CD4-positive, alpha-beta memory T cell (primary cell): ENCODE measurements around the gene METTL26. TPM values are rescaled to one million over a fixed set of nuclear protein-coding genes. Genes with fewer than 3 reads are reported as not detected.

Experiments used
- CTCF ChIA-PET: fragments of 350-600 bp; sonication (Branson Sonifier 250); formaldehyde crosslinking; loops from one replicate; lab custom pipeline; 2021; ENCODE audit warnings: inconsistent platforms; ENCODE audit not compliant: partially characterized antibody; lab: Charles Lee
- POLR2A ChIA-PET: fragments of 350-600 bp; sonication (Branson Sonifier 250); formaldehyde crosslinking; loops from one replicate; lab custom pipeline; 2021; ENCODE audit not compliant: partially characterized antibody; lab: Charles Lee
- DNase-seq, 5 donors: peaks; one replicate each; pipeline versions ENCODE4 v3.0.0 to v3.0.0-alpha.2; 2020 to 2022; ENCODE audit warnings: mixed read lengths in 1 of 5
- H3K27ac ChIP-seq: one replicate; pipeline ENCODE4 v1.7.0; 2013; ENCODE audit warnings: low read depth, low read length
- H3K27me3 ChIP-seq: 2 replicates; pipeline ENCODE4 v1.7.0; 2013; ENCODE audit warnings: mild to moderate bottlenecking, low read length, moderate library complexity; ENCODE audit not compliant: insufficient read depth
- H3K36me3 ChIP-seq: 2 replicates; pipeline ENCODE4 v1.7.0; 2013; ENCODE audit warnings: mild to moderate bottlenecking, low read length, moderate library complexity; ENCODE audit not compliant: insufficient read depth
- H3K4me1 ChIP-seq: 2 replicates; pipeline ENCODE4 v1.7.0; 2013; ENCODE audit warnings: mild to moderate bottlenecking, low read length, moderate library complexity; ENCODE audit not compliant: insufficient read depth
- H3K4me3 ChIP-seq, 2 donors: one replicate each; pipeline ENCODE4 v1.7.0; 2013; ENCODE audit warnings: low read length in 2 of 2, mild to moderate bottlenecking in 1 of 2
- H3K9me3 ChIP-seq, 2 donors: one replicate each; pipeline ENCODE4 v1.7.0; 2013; ENCODE audit warnings: low read length in 2 of 2, control low read depth in 1 of 2; ENCODE audit not compliant: control insufficient read depth in 1 of 2
- H3K27ac Mint-ChIP-seq, 7 donors: one replicate each; pipeline ENCODE4 v1.8.0; 2020 to 2021; ENCODE audit warnings: mixed read lengths in 7 of 7, mild to moderate bottlenecking in 6 of 7, inconsistent platforms in 3 of 7, moderate library complexity in 3 of 7
- H3K27me3 Mint-ChIP-seq, 2 donors: one replicate each; pipeline ENCODE4 v1.8.0; 2020 to 2021; ENCODE audit warnings: mixed read lengths in 2 of 2
- H3K36me3 Mint-ChIP-seq, 2 donors: one replicate each; pipeline ENCODE4 v1.8.0; 2020 to 2021; ENCODE audit warnings: mixed read lengths in 2 of 2, inconsistent platforms in 1 of 2, mild to moderate bottlenecking in 1 of 2
- H3K4me1 Mint-ChIP-seq, 4 donors: one replicate each; pipeline ENCODE4 v1.8.0; 2020 to 2021; ENCODE audit warnings: mixed read lengths in 4 of 4, mild to moderate bottlenecking in 1 of 4
- H3K4me3 Mint-ChIP-seq, 8 donors: one replicate each; pipeline ENCODE4 v1.8.0; 2020 to 2021; ENCODE audit warnings: mixed read lengths in 8 of 8, mild to moderate bottlenecking in 7 of 8, moderate library complexity in 6 of 8, inconsistent platforms in 3 of 8
- H3K9me3 Mint-ChIP-seq, 8 donors: one replicate each; pipeline ENCODE4 v1.8.0; 2020 to 2021; ENCODE audit warnings: mixed read lengths in 8 of 8, mild to moderate bottlenecking in 5 of 8, inconsistent platforms in 3 of 8, moderate library complexity in 1 of 8
- intact Hi-C: fragments of 100-400 bp; cut with micrococcal nuclease; formaldehyde crosslinking; loops from one replicate; pipeline ENCODE4 v1.15.1; 2023
- polyA plus RNA-seq, 2 donors: library from polyadenylated mRNA; unstranded; fragments of 300-500 nt; fragmentation: Illumina TruSeq; gene quantifications; one replicate each; pipeline ENCODE4 v1.2.3, GENCODE V29; 2021
- total RNA-seq, 2 experiments: library from RNA; stranded (reverse); gene quantifications; one replicate each; pipeline ENCODE4 v1.2.3, GENCODE V29; 2021

The METTL26 gene
- total and polyA plus RNA-seq, 4 experiments from 2014 or later, result 68.4 to 106 (median 82.1) TPM

DNA sequence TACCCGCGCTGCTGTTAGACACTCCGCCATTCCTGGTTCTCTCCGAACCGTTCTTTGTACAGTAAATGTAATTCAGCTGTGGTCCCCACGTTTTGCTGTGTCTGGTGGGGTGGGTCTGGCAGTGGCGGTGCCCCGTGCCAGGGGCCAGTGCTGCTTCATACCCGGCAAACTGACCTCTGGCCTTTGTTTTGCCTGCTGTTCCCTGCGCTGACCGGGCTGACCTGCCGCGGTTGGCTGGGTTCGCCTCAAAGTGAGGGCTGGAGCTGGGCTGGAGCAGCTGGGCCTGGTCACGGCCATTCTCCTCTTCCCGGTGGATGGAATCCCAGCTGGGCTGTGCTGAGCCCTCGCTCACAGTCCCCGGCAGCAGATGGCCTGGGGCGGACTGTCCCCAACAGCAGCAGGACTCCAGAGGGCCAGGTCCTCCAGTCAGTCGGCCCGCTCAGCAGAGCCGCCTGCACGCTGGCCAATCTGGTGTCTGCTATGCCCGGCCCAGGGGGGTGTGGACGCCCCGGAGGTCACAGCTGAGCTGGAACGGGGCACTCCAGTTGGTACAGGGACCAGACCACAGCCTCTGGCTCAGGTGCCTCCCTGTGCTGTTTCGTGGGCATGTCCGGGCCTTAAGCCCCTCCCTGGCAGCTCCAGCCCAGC, 6.8 kb downstream of the METTL26 start:
- no peak overlapping the region for H3K4me3 Mint-ChIP-seq
- H3K27me3 Mint-ChIP-seq, result no peaks in the 10 kb centered on the region
- DNase-seq, result peak in 1 of 5 donors; percentile 14
- Histone ChIP-seq H3K4me1 (peaks cover 5% of the 10 kb centered on the region), H3K27me3 (no peaks in the 10 kb centered on the region), H3K36me3 (no peaks in the 10 kb centered on the region), H3K27ac (no peak overlapping the region), H3K9me3 (no peaks in the 10 kb centered on the region), H3K4me3 (no peak overlapping the region)
- H3K9me3 Mint-ChIP-seq, result no peaks in the 10 kb centered on the region
- H3K27ac Mint-ChIP-seq, result no peak overlapping the region
- intact Hi-C loops, result no loop called here
- H3K36me3 Mint-ChIP-seq, result peaks cover 0 to 7% of the 10 kb centered on the region in 2 donors
- no peaks in the 10 kb centered on the region for H3K4me1 Mint-ChIP-seq
- CTCF ChIA-PET, result no interaction called here
- POLR2A ChIA-PET, result interaction anchor here (1.0 kb wide), 1 partner anchor 9 kb away, joined by 3 read pairs; no protein-coding TSS in a partner anchor

DNA sequence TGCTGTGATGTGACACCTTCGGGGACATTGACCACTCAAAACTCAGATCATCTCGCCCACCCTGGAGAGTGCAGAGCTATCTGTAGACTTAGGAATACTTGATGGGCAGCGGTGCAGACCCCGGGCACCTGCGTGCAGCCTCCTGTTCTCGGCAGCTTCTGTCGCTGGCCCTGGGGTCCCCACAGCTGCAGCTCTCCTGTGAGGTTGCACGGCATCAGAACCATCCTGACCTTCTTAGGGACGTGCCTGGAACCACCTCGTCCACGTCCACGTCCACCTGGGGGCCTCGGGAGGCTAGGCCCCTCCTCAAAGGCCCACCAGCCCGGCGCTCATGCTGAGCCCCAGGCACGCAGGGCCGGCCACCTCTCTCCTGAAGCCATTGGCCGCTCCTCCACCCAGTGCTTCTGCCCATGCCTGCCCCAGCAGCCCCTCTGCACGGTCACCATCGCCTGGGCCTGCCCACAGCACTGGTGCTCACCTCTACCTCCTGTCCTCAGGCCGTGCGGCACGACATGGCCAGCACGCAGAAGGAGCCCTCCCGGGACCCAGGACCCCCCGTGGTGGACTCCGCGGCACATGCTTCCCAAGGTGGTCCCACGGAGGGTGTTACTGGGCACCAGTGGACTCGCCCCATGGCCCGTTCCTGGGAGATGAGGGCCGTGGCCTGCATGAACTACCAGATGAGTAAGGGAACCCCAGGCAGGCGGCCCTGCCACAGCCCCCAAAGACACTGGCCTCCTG, 7.6 kb downstream of the METTL26 start:
- no peak overlapping the region for H3K27ac Mint-ChIP-seq
- H3K9me3 Mint-ChIP-seq, result no peaks in the 10 kb centered on the region
- no peak overlapping the region for H3K4me3 Mint-ChIP-seq
- Histone ChIP-seq H3K36me3 (no peaks in the 10 kb centered on the region), H3K4me3 (no peak overlapping the region), H3K27me3 (no peaks in the 10 kb centered on the region), H3K9me3 (no peaks in the 10 kb centered on the region), H3K4me1 (peaks cover 5% of the 10 kb centered on the region), H3K27ac (no peak overlapping the region)
- H3K4me1 Mint-ChIP-seq, result no peaks in the 10 kb centered on the region
- DNase-seq, result peak in 1 of 5 donors; percentile 15
- ChIA-PET CTCF (no interaction called here), POLR2A (no interaction called here)
- intact Hi-C loops, result no loop called here
- peaks cover 0 to 7% of the 10 kb centered on the region in 2 donors for H3K36me3 Mint-ChIP-seq
- H3K27me3 Mint-ChIP-seq, result no peaks in the 10 kb centered on the region

DNA sequence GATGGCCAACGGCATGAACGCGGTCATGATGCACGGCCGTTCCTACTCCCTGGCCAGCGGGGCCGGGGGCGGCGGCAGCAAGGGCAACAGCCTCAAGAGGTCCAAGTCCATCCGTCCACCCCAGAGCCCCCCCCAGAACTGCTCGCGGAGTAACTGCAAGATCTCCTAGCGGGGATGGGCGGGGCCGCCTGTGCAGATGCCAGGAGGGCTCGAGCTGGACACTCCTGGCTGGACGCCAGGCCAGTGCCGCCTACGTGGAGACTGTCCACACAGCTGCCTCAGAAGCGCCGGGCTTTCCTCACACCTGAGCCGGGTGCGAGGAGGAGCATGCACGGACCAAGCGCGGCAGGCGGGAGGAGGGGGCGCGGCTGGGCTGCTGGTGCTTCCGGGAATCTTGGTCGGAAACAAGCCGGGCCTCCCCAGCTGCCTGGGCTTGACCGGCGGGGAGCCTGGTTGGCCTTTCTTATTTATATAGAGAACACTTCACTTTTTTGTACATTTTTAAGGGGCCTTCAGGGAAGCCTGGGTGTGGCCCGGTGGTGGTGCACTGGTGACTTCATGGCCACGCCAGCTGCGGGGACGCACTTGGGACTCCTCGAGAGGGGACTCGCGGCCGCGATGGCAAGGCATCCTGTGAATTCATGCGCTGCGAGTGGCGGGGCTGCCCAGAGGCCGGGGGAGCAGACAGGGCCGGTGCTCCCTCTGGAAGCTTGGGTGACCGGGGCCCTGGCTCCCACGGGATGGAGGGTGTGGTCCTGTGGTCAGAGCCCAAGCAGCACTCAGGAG, 8.5 kb downstream of the METTL26 start:
- peaks cover 5% of the 10 kb centered on the region for H3K4me1 ChIP-seq
- no peak overlapping the region for H3K4me3 ChIP-seq
- ChIA-PET POLR2A (no interaction called here), CTCF (no interaction called here)
- Mint-ChIP-seq H3K27ac (no peak overlapping the region), H3K4me3 (no peak overlapping the region), H3K36me3 (peaks cover 0 to 7% of the 10 kb centered on the region in 2 donors), H3K4me1 (no peaks in the 10 kb centered on the region), H3K27me3 (no peaks in the 10 kb centered on the region), H3K9me3 (no peaks in the 10 kb centered on the region)
- DNase-seq, result peak in 1 of 5 donors; percentile 17
- intact Hi-C loops, result no loop called here
- H3K27me3 ChIP-seq, result no peaks in the 10 kb centered on the region
- no peak overlapping the region for H3K27ac ChIP-seq
- no peaks in the 10 kb centered on the region for H3K9me3 ChIP-seq
- no peaks in the 10 kb centered on the region for H3K36me3 ChIP-seq

DNA sequence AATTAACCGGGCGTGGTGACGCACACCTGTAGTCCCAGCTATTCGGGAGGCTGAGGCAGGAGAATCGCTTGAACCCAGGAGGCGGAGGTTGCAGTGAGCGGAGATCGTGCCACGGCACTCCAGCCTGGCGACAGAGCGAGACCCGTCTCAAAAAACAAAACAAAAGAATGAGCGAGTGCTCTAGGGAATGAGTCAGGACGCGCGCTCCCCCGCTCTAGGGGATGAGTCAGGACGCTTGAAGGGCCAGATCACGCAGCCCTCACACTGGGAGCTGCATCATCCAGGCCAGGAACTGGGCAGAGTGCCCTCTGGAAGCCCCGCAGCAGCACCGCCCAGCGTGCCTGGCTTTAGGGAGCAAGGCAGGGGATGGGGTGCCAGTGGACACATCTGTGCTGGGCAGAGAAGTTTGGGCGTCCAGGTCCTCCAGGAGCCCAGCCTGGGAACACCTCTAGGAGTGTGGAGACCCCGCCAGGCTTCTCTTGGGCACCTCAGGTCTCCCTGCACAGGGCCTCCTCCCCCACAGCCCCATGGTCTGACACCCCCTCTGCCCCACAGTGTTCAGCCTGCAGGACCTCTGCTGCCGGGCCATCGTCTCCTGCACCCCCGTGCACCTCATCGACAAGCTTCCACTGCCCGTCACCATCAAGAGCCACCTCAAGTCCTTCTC, 9.2 kb downstream of the METTL26 start:
- Mint-ChIP-seq H3K27me3 (no peaks in the 10 kb centered on the region), H3K36me3 (peaks cover 0 to 7% of the 10 kb centered on the region in 2 donors), H3K4me1 (no peaks in the 10 kb centered on the region), H3K4me3 (no peak overlapping the region), H3K27ac (peak overlapping the region in 1 of 7 donors; percentile 53), H3K9me3 (no peaks in the 10 kb centered on the region)
- H3K36me3 ChIP-seq, result no peaks in the 10 kb centered on the region
- H3K4me1 ChIP-seq, result peaks cover 5% of the 10 kb centered on the region
- ChIA-PET CTCF (no interaction called here), POLR2A (no interaction called here)
- no peak overlapping the region for H3K27ac ChIP-seq
- H3K27me3 ChIP-seq, result no peaks in the 10 kb centered on the region
- H3K9me3 ChIP-seq, result no peaks in the 10 kb centered on the region
- H3K4me3 ChIP-seq, result no peak overlapping the region
- DNase-seq, result peak in 1 of 5 donors; percentile 2
- intact Hi-C loops, result no loop called here

DNA sequence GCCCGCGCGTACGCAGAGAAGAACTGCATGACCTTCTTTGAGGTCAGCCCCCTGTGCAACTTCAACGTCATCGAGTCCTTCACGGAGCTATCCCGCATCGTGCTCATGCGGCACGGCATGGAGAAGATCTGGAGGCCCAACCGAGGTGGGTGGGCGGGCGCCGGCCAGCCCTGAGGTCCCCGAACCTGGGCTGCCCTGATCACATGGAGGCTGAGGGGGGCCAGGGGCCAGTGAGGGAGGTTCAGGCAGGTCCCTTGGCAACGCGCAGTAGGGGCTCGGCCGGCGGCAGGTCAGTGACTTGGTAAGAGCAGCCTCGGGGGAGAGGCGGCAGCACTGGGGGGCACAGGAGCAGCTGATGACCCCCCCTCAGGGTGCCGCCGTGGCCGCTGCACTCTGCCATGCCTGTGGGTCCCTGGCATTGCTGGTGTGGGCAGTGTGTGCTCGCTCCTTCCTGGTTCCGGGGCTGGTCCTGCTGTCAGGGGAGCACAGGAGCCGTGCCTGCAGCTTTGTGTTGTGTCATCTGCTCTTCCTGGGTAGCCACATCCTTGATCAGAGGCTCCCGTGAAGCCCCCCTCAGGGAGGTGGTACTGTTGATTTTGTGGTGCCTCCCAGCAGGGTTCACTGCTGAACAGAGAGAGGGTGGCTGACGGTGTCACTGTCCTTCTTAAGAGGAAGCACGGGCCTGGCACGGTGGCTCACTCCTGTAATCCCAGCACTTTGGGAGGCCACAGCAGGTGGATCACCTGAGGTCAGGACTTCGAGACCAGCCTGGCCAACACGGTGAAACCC, 9.9 kb downstream of the METTL26 start:
- DNase-seq, result peak in 1 of 5 donors; percentile 12
- Mint-ChIP-seq H3K4me1 (no peaks in the 10 kb centered on the region), H3K27ac (peak overlapping the region in 1 of 7 donors; percentile 53), H3K4me3 (no peak overlapping the region), H3K36me3 (peaks cover 0 to 7% of the 10 kb centered on the region in 2 donors), H3K27me3 (no peaks in the 10 kb centered on the region), H3K9me3 (no peaks in the 10 kb centered on the region)
- no peak overlapping the region for H3K4me3 ChIP-seq
- no peaks in the 10 kb centered on the region for H3K27me3 ChIP-seq
- intact Hi-C loops, result no loop called here
- POLR2A ChIA-PET, result no interaction called here
- no peaks in the 10 kb centered on the region for H3K36me3 ChIP-seq
- peaks cover 4% of the 10 kb centered on the region for H3K4me1 ChIP-seq
- H3K27ac ChIP-seq, result no peak overlapping the region
- CTCF ChIA-PET, result no interaction called here
- H3K9me3 ChIP-seq, result no peaks in the 10 kb centered on the region

DNA sequence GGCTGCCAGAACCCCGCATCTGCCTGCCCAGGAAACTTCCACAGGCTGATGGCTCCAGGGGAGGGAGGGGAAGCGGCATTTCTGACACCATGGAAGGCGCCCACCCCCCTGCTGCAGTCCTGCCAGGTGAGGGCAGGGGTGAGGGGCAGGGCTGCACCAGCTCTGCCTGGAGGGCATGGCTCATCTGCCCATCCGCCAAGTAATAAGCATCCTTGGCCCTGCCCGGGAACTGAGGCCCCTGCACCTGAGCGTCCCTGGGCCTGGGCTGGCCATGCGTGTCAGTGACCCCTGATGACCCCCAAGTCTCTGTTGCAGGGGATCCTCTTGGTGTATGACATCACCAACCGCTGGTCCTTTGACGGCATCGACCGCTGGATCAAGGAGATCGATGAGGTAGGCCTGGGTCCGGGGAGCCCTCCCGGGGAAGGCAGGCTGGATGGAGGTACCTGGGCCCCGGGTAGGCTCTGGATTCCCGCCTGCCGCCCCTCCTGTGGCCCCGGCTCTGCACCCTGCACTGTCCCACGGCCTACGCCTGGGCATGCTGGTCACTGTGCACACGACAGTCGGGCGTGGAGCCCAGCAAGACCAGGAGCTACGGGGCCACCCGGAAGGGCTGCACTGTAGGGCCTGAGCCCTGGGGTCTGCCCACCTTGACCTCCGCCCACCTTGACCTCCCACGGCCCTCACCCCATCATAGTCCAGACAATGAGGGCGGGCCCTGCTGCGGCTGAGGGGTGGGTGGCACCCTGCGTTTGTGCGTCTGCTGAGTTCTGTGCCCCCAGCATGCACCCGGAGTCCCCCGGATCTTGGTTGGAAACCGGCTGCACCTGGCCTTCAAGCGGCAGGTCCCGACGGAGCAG, 10.8 kb downstream of the METTL26 start:
- no peak overlapping the region for H3K4me3 Mint-ChIP-seq
- H3K9me3 Mint-ChIP-seq, result no peaks in the 10 kb centered on the region
- H3K27me3 ChIP-seq, result no peaks in the 10 kb centered on the region
- no peak overlapping the region for H3K27ac Mint-ChIP-seq
- no peak overlapping the region for H3K4me3 ChIP-seq
- H3K27me3 Mint-ChIP-seq, result no peaks in the 10 kb centered on the region
- ChIA-PET POLR2A (interaction anchor here (1.3 kb wide), 1 partner anchor 11 kb away, joined by 3 read pairs; the partner anchor contains the start of gene METTL26), CTCF (no interaction called here)
- H3K4me1 ChIP-seq, result no peaks in the 10 kb centered on the region
- H3K9me3 ChIP-seq, result no peaks in the 10 kb centered on the region
- H3K27ac ChIP-seq, result no peak overlapping the region
- H3K36me3 Mint-ChIP-seq, result peaks cover 0 to 7% of the 10 kb centered on the region in 2 donors
- DNase-seq, result peak in 1 of 5 donors; percentile 25
- no peaks in the 10 kb centered on the region for H3K4me1 Mint-ChIP-seq
- no peaks in the 10 kb centered on the region for H3K36me3 ChIP-seq
- intact Hi-C loops, result no loop called here
